ENCODE measurements around the gene CLCN6. TPM values are rescaled to one million over a fixed set of nuclear protein-coding genes. Genes with fewer than 3 reads are reported as not detected.

CLCN6 gene
- total RNA-seq, 2 donors from 2014 or later = 16.8 to 16.9 TPM

- DNase-seq (ENCODE audit: low spot score) = no peak
- intact Hi-C loops (cut with DNase I) = no loop called here
Measured at GRCh38 chr1:11882814-11883538, 77.0 kb downstream of the CLCN6 start.

GRCh38 chr1:11885916-11886315, 79.9 kb downstream of the CLCN6 start:
- DNase-seq (ENCODE audit: low spot score) = no peak
- intact Hi-C loops (cut with DNase I) = no loop called here

- peak; percentile 86 for DNase-seq (ENCODE audit: low spot score)
- intact Hi-C loops (cut with DNase I) = no loop called here
Measured at GRCh38 chr1:11886986-11887665, 81.1 kb downstream of the CLCN6 start.

- intact Hi-C loops (cut with DNase I) = no loop called here
- no peak for DNase-seq (ENCODE audit: low spot score)
Measured at GRCh38 chr1:11887666-11888007, 81.6 kb downstream of the CLCN6 start.

- intact Hi-C loops (cut with DNase I) = no loop called here
- DNase-seq (ENCODE audit: low spot score) = no peak
Measured at GRCh38 chr1:11888206-11888876, 82.3 kb downstream of the CLCN6 start.

GRCh38 chr1:11888877-11889208, 82.9 kb downstream of the CLCN6 start:
- DNase-seq (ENCODE audit: low spot score) = no peak
- intact Hi-C loops (cut with DNase I) = no loop called here

- no peak for DNase-seq (ENCODE audit: low spot score)
- intact Hi-C loops (cut with DNase I) = loop anchor here (5.0 to 10.0 kb wide), 2 partner anchors 47 to 54 kb away; partner anchors contain the start of gene NPPA (in 1 of the 2)
Measured at GRCh38 chr1:11891433-11892186, 85.6 kb downstream of the CLCN6 start.

Other genes starting within 250 kb of the CLCN6 start
- gene FBXO2, start 151.8 kb upstream of the CLCN6 start, total RNA-seq = 1 to 10 TPM; 1.9 to 3.0 TPM
- gene FBXO44, start 151.3 kb upstream of the CLCN6 start, total RNA-seq = 10 to 100 TPM; 11.6 to 14.1 TPM
- 1 to 10 TPM; 5.5 to 6.0 TPM for gene FBXO6, start 142.0 kb upstream of the CLCN6 start, total RNA-seq
- gene MAD2L2, start 125.0 kb upstream of the CLCN6 start, total RNA-seq = 10 to 100 TPM; 18.4 to 22.6 TPM
- gene DRAXIN, start 114.5 kb upstream of the CLCN6 start, total RNA-seq = under 1 TPM; 0.05 to 0.09 TPM
- gene AGTRAP, start 70.1 kb upstream of the CLCN6 start, total RNA-seq = 10 to 100 TPM; 35.1 to 39.1 TPM
- 1 to 10 TPM; 2.1 to 2.3 TPM for gene C1orf167, start 44.0 kb upstream of the CLCN6 start, total RNA-seq
- gene MTHFR, start 227 bp upstream of the CLCN6 start, total RNA-seq = 10 to 100 TPM; 31.0 to 31.7 TPM
- gene NPPA, start 41.6 kb downstream of the CLCN6 start, total RNA-seq = 1 to 10 TPM in 1 of 2 donors, not detected in 1; 3.8 TPM
- not detected for gene NPPB, start 52.8 kb downstream of the CLCN6 start, total RNA-seq
- gene KIAA2013, start 120.2 kb downstream of the CLCN6 start, total RNA-seq = 10 to 100 TPM; 34.0 to 39.6 TPM
- 10 to 100 TPM; 70.0 to 91.2 TPM for gene PLOD1, start 128.5 kb downstream of the CLCN6 start, total RNA-seq
- gene MFN2, start 174.3 kb downstream of the CLCN6 start, total RNA-seq = 100 to 1,000 TPM in 1 of 2 donors, 10 to 100 TPM in 1; 94.8 to 102 TPM
- gene MIIP, start 213.3 kb downstream of the CLCN6 start, total RNA-seq = 10 to 100 TPM; 22.4 to 22.7 TPM

Measured in posterior vena cava (tissue), 2 donors.